A549 (cell line): ENCODE data around the gene VCL. TPM values are rescaled to one million over a fixed set of nuclear protein-coding genes. Genes with fewer than 3 reads are reported as not detected.
A peak's percentile ranks its signal among the peaks of the same experiment; 100 is the strongest.
"Not testable (repeated sequence)": the region's sequence is repeated elsewhere in the genome, so short reads cannot be mapped to it uniquely, and the experiment has no call there.

Experiments used
- ATAC-seq, 2 experiments: fragments of 200-7000 bp in 1 of 2; fragments of >200 bp in 1 of 2; cut with Nextera tagmentation in 1 of 2; cut with Tn5 transposase in 1 of 2; 3 replicates each; pipeline versions ENCODE4 v1.8.0 to v1.9.1; 2018 to 2020; ENCODE audit warnings: mild to moderate bottlenecking in 1 of 2, moderate library complexity in 1 of 2
- CTCF ChIA-PET: fragments of 300-600 bp; sonication (Branson Sonifier 250); formaldehyde crosslinking; extraction: SDS; loops from one replicate; lab custom pipeline; 2021; ENCODE audit warnings: antibody characterized with exemption, inconsistent platforms; lab: Yijun Ruan, JAX
- POLR2A ChIA-PET: fragments of 350-600 bp; formaldehyde crosslinking; extraction: SDS; loops from one replicate; lab custom pipeline; 2021; ENCODE audit warnings: antibody characterized with exemption, inconsistent platforms; lab: Yijun Ruan, JAX
- DNase-seq, 2 experiments: peaks; one replicate each; pipeline versions ENCODE4 v3.0.0 to v3.0.0-alpha.2; 2011 to 2016; ENCODE audit warnings: low read depth in 1 of 2, low spot score in 1 of 2
- FAIRE-seq: peaks from 2 replicates; lab custom pipeline; 2011; peaks lifted over from hg19 to GRCh38; lab: Jason Lieb, UNC
- H3K27ac ChIP-seq, 2 experiments: fragments of >200 bp; sonication (Bioruptor Twin); formaldehyde crosslinking; 3 replicates each; pipeline ENCODE4 v1.5.1; 2016 to 2017
- H3K4me1 ChIP-seq: fragments of >200 bp; sonication (Bioruptor Twin); formaldehyde crosslinking; 3 replicates; pipeline ENCODE4 v1.6.1; 2016
- H3K4me2 ChIP-seq: fragments of >200 bp; sonication (Bioruptor Twin); formaldehyde crosslinking; 3 replicates; pipeline ENCODE4 v1.6.1; 2016
- H3K4me3 ChIP-seq: fragments of >200 bp; sonication (Bioruptor Twin); formaldehyde crosslinking; 3 replicates; pipeline ENCODE4 v1.5.1; 2016
- H3K9me3 ChIP-seq: fragments of >200 bp; sonication (Bioruptor Twin); formaldehyde crosslinking; 3 replicates; pipeline ENCODE4 v1.6.1; 2016
- ATOH8 ChIP-seq: fragments of 250-450 bp; sonication (Bioruptor Pico); IDR thresholded peaks from 2 replicates; pipeline ENCODE4 v1.5.0; 2020; ENCODE audit warnings: low read depth, mild to moderate bottlenecking, moderate library complexity
- CBX8 ChIP-seq: fragments of 200-600 bp; sonication (generic); IDR thresholded peaks from 2 replicates; pipeline ENCODE4 v1.6.1; 2016
- CEBPB ChIP-seq, 2 experiments: fragments of >200 bp in 1 of 2; sonication (Bioruptor Twin) in 1 of 2; formaldehyde crosslinking in 1 of 2; IDR thresholded peaks; 2 replicates each; pipeline ENCODE4 v1.6.1; 2012 to 2016
- CHD4 ChIP-seq: fragments of 200-600 bp; sonication (generic); IDR thresholded peaks from 2 replicates; pipeline ENCODE4 v1.6.1; 2016; ENCODE audit warnings: antibody characterized with exemption, mild to moderate bottlenecking, borderline replicate concordance
- CTCF ChIP-seq: fragments of >200 bp; sonication (Bioruptor Twin); formaldehyde crosslinking; IDR thresholded peaks from 3 replicates; pipeline ENCODE4 v1.5.1; 2016
- EP300 ChIP-seq, 2 experiments: fragments of >200 bp; sonication (Bioruptor Twin); formaldehyde crosslinking; IDR thresholded peaks; 2 replicates in 1 of 2; 3 replicates in 1 of 2; pipeline ENCODE4 v1.6.1; 2016 to 2017
- FOSB ChIP-seq: fragments of 250-450 bp; sonication (Bioruptor Pico); IDR thresholded peaks from 2 replicates; pipeline ENCODE4 v1.5.0; 2020; ENCODE audit warnings: mild to moderate bottlenecking, moderate library complexity
- FOSL2 ChIP-seq, 2 experiments: fragments of 450-650 bp in 1 of 2; fragments of >200 bp in 1 of 2; sonication (Bioruptor Twin) in 1 of 2; formaldehyde crosslinking; IDR thresholded peaks; 2 replicates each; pipeline versions ENCODE4 v1.5.0 to v1.6.1; 2016 to 2020; ENCODE audit warnings: mild to moderate bottlenecking in 1 of 2, moderate library complexity in 1 of 2
- FOXS1 ChIP-seq: fragments of 250-450 bp; sonication (Bioruptor Pico); IDR thresholded peaks from 2 replicates; pipeline ENCODE4 v1.5.0; 2020; ENCODE audit warnings: mild to moderate bottlenecking, moderate library complexity
- HEYL ChIP-seq: fragments of 250-450 bp; sonication (Bioruptor Pico); IDR thresholded peaks from 2 replicates; pipeline ENCODE4 v1.8.0; 2021; ENCODE audit warnings: mild to moderate bottlenecking, moderate library complexity
- HMGXB4 ChIP-seq: fragments of 250-450 bp; sonication (Bioruptor Pico); IDR thresholded peaks from 2 replicates; pipeline ENCODE4 v1.5.0; 2021; ENCODE audit warnings: mild to moderate bottlenecking, moderate library complexity, borderline replicate concordance
- HOXA7 ChIP-seq: fragments of 250-450 bp; sonication (Bioruptor Pico); IDR thresholded peaks from 2 replicates; pipeline ENCODE4 v1.5.0; 2020; ENCODE audit warnings: mild to moderate bottlenecking, moderate library complexity
- JUN ChIP-seq, 2 experiments: fragments of >200 bp; sonication (Bioruptor Twin); formaldehyde crosslinking; IDR thresholded peaks; 2 replicates in 1 of 2; 3 replicates in 1 of 2; pipeline ENCODE4 v1.6.1; 2016 to 2017
- KDM5A ChIP-seq: fragments of 200-600 bp; sonication (generic); IDR thresholded peaks from 2 replicates; pipeline ENCODE4 v1.6.1; 2016; ENCODE audit warnings: antibody characterized with exemption, mild to moderate bottlenecking
- MAZ ChIP-seq: fragments of 150-350 bp; IDR thresholded peaks from 2 replicates; pipeline ENCODE4 v1.6.1; 2014; ENCODE audit warnings: antibody characterized with exemption, low read depth, low read length, borderline replicate concordance
- PHF8 ChIP-seq: fragments of 200-600 bp; sonication (generic); IDR thresholded peaks from 2 replicates; pipeline ENCODE4 v1.6.1; 2016; ENCODE audit warnings: low read depth, mild to moderate bottlenecking, antibody characterized with exemption, moderate library complexity, borderline replicate concordance
- POLR2A ChIP-seq: IDR thresholded peaks from 2 replicates; pipeline ENCODE4 v1.6.1; 2012; ENCODE audit warnings: mild to moderate bottlenecking, low read length
- POLR2AphosphoS2 ChIP-seq: conservative IDR thresholded peaks from 2 replicates; pipeline ENCODE4 v1.6.1; 2012; ENCODE audit warnings: low read length, improper control_type of control experiment, inconsistent platforms
- RCOR1 ChIP-seq: fragments of 150-350 bp; IDR thresholded peaks from 2 replicates; pipeline ENCODE4 v1.6.1; 2014; ENCODE audit warnings: antibody characterized with exemption, low read length, low read depth
- SMC3 ChIP-seq: fragments of >200 bp; sonication (Bioruptor Twin); formaldehyde crosslinking; IDR thresholded peaks from 3 replicates; pipeline ENCODE4 v1.6.1; 2018; ENCODE audit warnings: inconsistent platforms
- ZFP36 ChIP-seq: fragments of 450-650 bp; IDR thresholded peaks from 2 replicates; pipeline ENCODE4 v1.6.1; 2014; ENCODE audit warnings: borderline replicate concordance; ENCODE audit not compliant: partially characterized antibody
- ZNF302 ChIP-seq: fragments of 250-450 bp; sonication (Bioruptor Pico); IDR thresholded peaks from 2 replicates; pipeline ENCODE4 v1.9.0; 2021; ENCODE audit warnings: inconsistent platforms, mild to moderate bottlenecking, moderate library complexity
- WGBS: methylation state at CpG from one replicate; pipeline ENCODE4 v1.1.6; 2017; ENCODE audit errors: missing lambda C conversion rate; 5-methylcytosine and 5-hydroxymethylcytosine counted together
- polyA plus RNA-seq, 4 experiments: library from polyadenylated mRNA; depleted of rRNA in 3 of 4; stranded (reverse); fragments of >200 nt; fragmentation: RNase III in 1 of 4; extraction: RNeasy Plus Mini Kit Qiagen cat#74134 plus additional on column Dnase treatment in 1 of 4; gene quantifications; 2 replicates in 3 of 4; 3 replicates in 1 of 4; pipeline ENCODE4 v1.2.3, GENCODE V29; 2011 to 2017

The VCL gene
- polyA plus RNA-seq, 2 of the 4 experiments (the other 2 are of a cell fraction), result 101 to 112 TPM

GRCh38 chr10:74014574-74014973 is 16.7 kb downstream of the VCL start:
- H3K9me3 ChIP-seq, ATAC-seq, H3K4me3 ChIP-seq, DNase-seq, H3K27ac ChIP-seq, FAIRE-seq, H3K4me2 ChIP-seq: not testable (repeated sequence)
- POLR2A ChIA-PET, result interaction anchor here (1.0 kb wide), 1 partner anchor 15 kb away, joined by 3 read pairs; no protein-coding TSS in a partner anchor
- peaks cover 48% of the 10 kb centered on the region for H3K4me1 ChIP-seq
- CTCF ChIA-PET, result interaction anchor here (1.3 to 5.9 kb wide), 2 partner anchors 9 to 66 kb away, joined by 3 to 32 read pairs; no protein-coding TSS in a partner anchor
- WGBS, result 87% methylated on average over 3 of the region's 3 CpGs

GRCh38 chr10:74018241-74018640 is 20.3 kb downstream of the VCL start:
- WGBS, result 86% methylated on average over 2 of the region's 2 CpGs
- POLR2A ChIA-PET, result no interaction called here
- TF ChIP-seq CBX8, result no peak
- TF ChIP-seq KDM5A, result no peak
- no peak for TF ChIP-seq ATOH8 (CRISPR knock-in tag)
- TF ChIP-seq ZNF302, result no peak
- TF ChIP-seq HEYL (CRISPR knock-in tag), result no peak
- TF ChIP-seq POLR2AphosphoS2, result no peak
- TF ChIP-seq, all 56 proteins: peak for 0

GRCh38 chr10:74021248-74022055 is 23.5 kb downstream of the VCL start:
- H3K9me3 ChIP-seq, result no peaks in the 10 kb centered on the region
- H3K4me3 ChIP-seq, result no peak overlapping the region
- ATAC-seq, result peak; percentile 17 to 45; a peak in 4 of 6 replicates
- peak overlapping the region; percentile 40 for H3K4me2 ChIP-seq
- DNase-seq, result no peak
- ChIA-PET POLR2A (interaction anchor here (0.7 kb wide), 1 partner anchor 22 kb away, joined by 4 read pairs; no protein-coding TSS in a partner anchor), CTCF (interaction anchor here (0.6 to 3.8 kb wide), 10 partner anchors 12 to 137 kb away, joined by 3 to 19 read pairs (median 4); no protein-coding TSS in a partner anchor)
- peak overlapping the region in 1 of 2 experiments; percentile 38; a peak in 2 of 6 replicates for H3K27ac ChIP-seq
- no peak for FAIRE-seq
- 62% methylated on average over 4 of the region's 4 CpGs for WGBS
- H3K4me1 ChIP-seq, result peaks cover 63% of the 10 kb centered on the region
- peak in 1 of 2 experiments; percentile 33; a peak in 1 of 4 replicates for TF ChIP-seq CEBPB (IDR thresholded peaks at IDR 0.05)
- TF ChIP-seq FOSL2 (IDR thresholded peaks at IDR 0.05), result no peak
- TF ChIP-seq FOSL2 (CRISPR knock-in tag; IDR thresholded peaks at IDR 0.05), result peak; percentile 38
- no peak for TF ChIP-seq FOXS1 (CRISPR knock-in tag)

More at GRCh38 chr10:74018241-74018640, 20.3 kb downstream of the VCL start:
- no peak overlapping the region for H3K27ac ChIP-seq
- H3K9me3 ChIP-seq, result no peaks in the 10 kb centered on the region
- H3K4me1 ChIP-seq, result peaks cover 37% of the 10 kb centered on the region
- no peak for ATAC-seq
- CTCF ChIA-PET, result no interaction called here
- DNase-seq, result no peak
- no peak overlapping the region for H3K4me3 ChIP-seq
- no peak for FAIRE-seq
- H3K4me2 ChIP-seq, result no peak overlapping the region

- H3K27ac ChIP-seq, result no peak overlapping the region
- no peak for TF ChIP-seq CBX8
- TF ChIP-seq RCOR1, result no peak
- TF ChIP-seq PHF8, result no peak
- TF ChIP-seq HOXA7, result no peak
- TF ChIP-seq EP300 (IDR thresholded peaks at IDR 0.05), result no peak
- no peak for TF ChIP-seq CTCF
- TF ChIP-seq CHD4, result no peak
- TF ChIP-seq KDM5A, result no peak
- no peak for TF ChIP-seq JUN (IDR thresholded peaks at IDR 0.05)
- TF ChIP-seq ZNF302, result no peak
- no peak for TF ChIP-seq POLR2A
- no peak for TF ChIP-seq HEYL (CRISPR knock-in tag)
- no peak for TF ChIP-seq MAZ
- TF ChIP-seq HMGXB4, result no peak
- no peak for TF ChIP-seq FOSB (CRISPR knock-in tag)
- no peak for TF ChIP-seq SMC3
- no peak for TF ChIP-seq ZFP36
- 49% methylated on average over 5 of the region's 5 CpGs for WGBS
- DNase-seq (no peak), ATAC-seq (no peak), FAIRE-seq (no peak)
- H3K4me1 ChIP-seq, result peaks cover 74% of the 10 kb centered on the region
- no peak overlapping the region for H3K4me2 ChIP-seq
- ChIA-PET POLR2A (interaction anchor here (1.9 kb wide), 1 partner anchor 12 kb away, joined by 6 read pairs; no protein-coding TSS in a partner anchor), CTCF (interaction anchor here (0.7 to 3.8 kb wide), 5 partner anchors 13 to 83 kb away, joined by 3 to 19 read pairs (median 5); no protein-coding TSS in a partner anchor)
- H3K9me3 ChIP-seq, result no peaks in the 10 kb centered on the region
- H3K4me3 ChIP-seq, result no peak overlapping the region
Observed at GRCh38 chr10:74022926-74023629, 25.2 kb downstream of the VCL start.
